Uterus (tissue), 4 donors: Measurements from ENCODE around the gene KCNJ15. TPM values are rescaled to one million over a fixed set of nuclear protein-coding genes. Genes with fewer than 3 reads are reported as not detected.

Experiments
- DNase-seq, 2 donors: peaks; one replicate each; pipeline ENCODE4 v3.0.0-alpha.2; 2019 to 2020
- H3K27ac ChIP-seq, 2 donors: fragments of 200-600 bp; sonication (generic); 1 replicate in 1 of 2; 2 replicates in 1 of 2; pipeline ENCODE4 v1.5.1; 2016 to 2018
- H3K27me3 ChIP-seq, 2 donors: fragments of 200-600 bp; sonication (generic); one replicate each; pipeline ENCODE4 v1.5.1; 2018 to 2019; ENCODE audit warnings: control low read depth in 1 of 2
- H3K36me3 ChIP-seq, 2 donors: fragments of 200-600 bp; sonication (generic); one replicate each; pipeline ENCODE4 v1.5.1; 2019; ENCODE audit warnings: control low read depth in 1 of 2
- H3K4me1 ChIP-seq, 2 donors: fragments of 200-600 bp; sonication (generic); one replicate each; pipeline ENCODE4 v1.5.1; 2018 to 2019; ENCODE audit warnings: control low read depth in 1 of 2
- H3K4me3 ChIP-seq, 2 donors: fragments of 200-600 bp; sonication (generic); 1 replicate in 1 of 2; 2 replicates in 1 of 2; pipeline ENCODE4 v1.5.1; 2018 to 2019; ENCODE audit warnings: mild to moderate bottlenecking in 1 of 2
- H3K9me3 ChIP-seq, 2 donors: fragments of 200-600 bp; sonication (generic); one replicate each; pipeline ENCODE4 v1.5.1; 2019; ENCODE audit warnings: control low read depth in 1 of 2
- CTCF ChIP-seq, 4 experiments: fragments of 200-600 bp in 2 of 4; fragments of 450-650 bp in 2 of 4; sonication (generic) in 2 of 4; IDR thresholded peaks; one replicate each; pipeline ENCODE4 v1.5.1; 2016 to 2019; ENCODE audit warnings: antibody characterized with exemption in 4 of 4, mild to moderate bottlenecking in 2 of 4, moderate library complexity in 1 of 4
- POLR2A ChIP-seq, 2 donors: fragments of 450-650 bp; IDR thresholded peaks; one replicate each; pipeline ENCODE4 v1.6.1; 2016; ENCODE audit warnings: antibody characterized with exemption in 2 of 2, mild to moderate bottlenecking in 1 of 2, moderate library complexity in 1 of 2
- intact Hi-C: fragments of 100-400 bp; cut with DNase I; formaldehyde crosslinking; loops from one replicate; pipeline ENCODE4 v1.15.1; 2023; ENCODE audit warnings: low total_unique reads
- total RNA-seq, 4 donors: library from RNA; depleted of rRNA in 3 of 4; stranded (reverse); fragments of >200 nt in 3 of 4; gene quantifications; one replicate each; pipeline versions ENCODE4 v1.1.0 to v1.2.4, GENCODE V29; 2014 to 2023
- donor health status: DM: yes; HTN: yes; CAD: no.

The KCNJ15 gene
- total RNA-seq, 4 donors from 2014 or later: 0.21 to 1.1 (median 0.28) TPM

- no peak for DNase-seq
- Histone ChIP-seq H3K9me3 (peaks cover 0 to 11% of the 10 kb centered on the region in 2 donors), H3K4me3 (no peak overlapping the region), H3K27ac (no peak overlapping the region), H3K27me3 (no peaks in the 10 kb centered on the region), H3K4me1 (no peaks in the 10 kb centered on the region), H3K36me3 (no peaks in the 10 kb centered on the region)
- TF ChIP-seq CTCF (IDR thresholded peaks at IDR 0.05) (no peak), POLR2A (IDR thresholded peaks at IDR 0.05) (no peak)
- intact Hi-C loops: no loop called here
Measured at GRCh38 chr21:38220270-38220737, 36.5 kb upstream of the KCNJ15 start.

GRCh38 chr21:38221594-38221993 lies 35.2 kb upstream of the KCNJ15 start:
- Histone ChIP-seq H3K27me3 (no peaks in the 10 kb centered on the region), H3K4me1 (no peaks in the 10 kb centered on the region), H3K36me3 (no peaks in the 10 kb centered on the region), H3K9me3 (peaks cover 0 to 11% of the 10 kb centered on the region in 2 donors), H3K4me3 (no peak overlapping the region), H3K27ac (no peak overlapping the region)
- intact Hi-C loops: no loop called here
- TF ChIP-seq CTCF (IDR thresholded peaks at IDR 0.05): no peak
- TF ChIP-seq POLR2A (IDR thresholded peaks at IDR 0.05): no peak
- DNase-seq: no peak

DNA sequence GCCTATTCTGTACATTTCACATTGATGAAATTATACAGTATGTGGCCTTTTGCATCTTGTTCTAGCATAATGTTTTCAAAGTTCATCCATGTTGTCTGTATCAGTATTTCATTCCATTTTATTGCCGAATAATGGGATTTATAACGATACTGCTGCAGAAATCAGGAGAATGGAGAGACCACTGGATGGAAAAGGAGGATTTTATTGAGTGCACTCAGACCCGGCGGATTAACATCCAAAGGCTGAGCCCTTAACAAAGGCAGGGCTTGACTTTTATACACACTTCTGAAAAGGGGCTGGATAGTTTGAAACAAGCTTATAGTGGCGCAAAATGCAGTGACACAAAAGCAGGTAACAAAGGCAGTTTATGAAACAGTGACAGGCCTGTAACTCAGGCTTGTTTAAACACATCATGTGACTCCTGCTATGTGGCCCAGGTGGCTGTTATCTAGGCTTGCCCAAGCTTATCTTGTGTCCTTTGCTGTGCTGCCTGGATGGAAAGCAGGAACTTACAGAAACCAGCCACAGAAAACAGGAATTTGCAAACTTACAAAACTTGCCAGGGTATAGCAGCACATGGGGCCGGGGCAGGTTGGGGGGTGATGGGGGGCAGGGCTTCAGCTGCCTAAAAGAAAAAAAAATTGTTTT lies 32.8 kb upstream of the KCNJ15 start:
- intact Hi-C loops: no loop called here
- H3K27me3 ChIP-seq: no peaks in the 10 kb centered on the region
- no peaks in the 10 kb centered on the region for H3K4me1 ChIP-seq
- no peak overlapping the region for H3K4me3 ChIP-seq
- no peak for TF ChIP-seq CTCF (IDR thresholded peaks at IDR 0.05)
- TF ChIP-seq POLR2A (IDR thresholded peaks at IDR 0.05): no peak
- H3K27ac ChIP-seq: no peak overlapping the region
- H3K9me3 ChIP-seq: peaks cover 0 to 17% of the 10 kb centered on the region in 2 donors
- DNase-seq: no peak
- H3K36me3 ChIP-seq: no peaks in the 10 kb centered on the region

DNA sequence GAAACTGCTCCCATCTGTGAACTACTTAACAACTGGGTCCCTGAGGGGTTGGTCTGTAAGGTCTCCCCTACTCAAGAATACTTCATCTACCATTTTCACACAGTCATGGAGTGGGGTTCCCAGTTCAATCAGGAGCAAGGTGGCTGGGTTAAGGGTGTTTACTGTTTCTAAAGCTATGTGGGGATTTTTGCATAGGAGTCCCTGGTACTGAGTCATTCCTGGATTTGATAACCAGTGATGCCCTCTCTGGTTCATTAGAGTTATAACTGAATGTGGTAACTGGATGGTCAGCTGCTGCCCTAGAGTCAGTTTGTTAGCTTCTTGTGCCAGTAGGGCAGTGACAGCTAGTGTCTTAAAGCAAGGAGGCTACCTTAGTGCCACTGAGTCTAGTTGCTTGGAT lies 29.4 kb upstream of the KCNJ15 start:
- Histone ChIP-seq H3K27me3 (no peaks in the 10 kb centered on the region), H3K4me1 (no peaks in the 10 kb centered on the region), H3K4me3 (no peak overlapping the region), H3K9me3 (peaks cover 0 to 25% of the 10 kb centered on the region in 2 donors), H3K27ac (no peak overlapping the region), H3K36me3 (no peaks in the 10 kb centered on the region)
- intact Hi-C loops: no loop called here
- no peak for DNase-seq
- TF ChIP-seq CTCF (IDR thresholded peaks at IDR 0.05) (no peak), POLR2A (IDR thresholded peaks at IDR 0.05) (no peak)

GRCh38 chr21:38228115-38228514 lies 28.7 kb upstream of the KCNJ15 start:
- H3K4me1 ChIP-seq: no peaks in the 10 kb centered on the region
- H3K4me3 ChIP-seq: no peak overlapping the region
- intact Hi-C loops: no loop called here
- TF ChIP-seq CTCF (IDR thresholded peaks at IDR 0.05): no peak
- H3K9me3 ChIP-seq: peaks cover 0 to 25% of the 10 kb centered on the region in 2 donors
- H3K27ac ChIP-seq: no peak overlapping the region
- no peaks in the 10 kb centered on the region for H3K27me3 ChIP-seq
- DNase-seq: no peak
- no peaks in the 10 kb centered on the region for H3K36me3 ChIP-seq
